Right ventricle myocardium inferior (tissue), 1 donor: ENCODE results near the gene CFAP92. TPM values are rescaled to one million over a fixed set of nuclear protein-coding genes. Genes with fewer than 3 reads are reported as not detected.
"Not testable (repeated sequence)": the region's sequence is repeated elsewhere in the genome, so short reads cannot be mapped to it uniquely, and the experiment has no call there.

Source experiments
- ATAC-seq: fragments of 200-7000 bp; cut with Tn5 transposase; one replicate; pipeline ENCODE4 v1.9.1; 2020; ENCODE audit warnings: mild to moderate bottlenecking, moderate library complexity
- DNase-seq: peaks from one replicate; pipeline ENCODE4 v3.0.0; 2021; ENCODE audit errors: missing footprints
- intact Hi-C: fragments of 100-400 bp; cut with DNase I; formaldehyde crosslinking; loops from one replicate; pipeline ENCODE4 v1.11.0; 2022
- total RNA-seq: library from RNA; stranded (reverse); fragmentation: NEBNext Ultra II Directional; extraction: Animal tissue kit (Norgen Biotek cat#: 25700); gene quantifications from one replicate; pipeline ENCODE4 v1.2.1, GENCODE V29; 2021
- donor health status: DM: no; HTN: yes; CAD: no; lungs with severe emphysema.

Gene CFAP92
- total RNA-seq, 1 donor from 2014 or later, result 0.49 TPM

- ATAC-seq (no peak), DNase-seq (no peak)
- intact Hi-C loops, result no loop called here
Measured at GRCh38 chr3:128882719-128883118, 111.2 kb downstream of the CFAP92 start.

GRCh38 chr3:128881576-128881975 lies 112.3 kb downstream of the CFAP92 start:
- DNase-seq, result no peak
- no peak for ATAC-seq
- intact Hi-C loops, result no loop called here

GRCh38 chr3:128880455-128880854 lies 113.4 kb downstream of the CFAP92 start:
- ATAC-seq, intact Hi-C loops, DNase-seq: not testable (repeated sequence)

GRCh38 chr3:128879991-128880390 lies 113.9 kb downstream of the CFAP92 start:
- intact Hi-C loops, result loop anchor here (5.0 kb wide), 1 partner anchor 37 kb away; no protein-coding TSS in a partner anchor
- ATAC-seq (no peak), DNase-seq (no peak)

GRCh38 chr3:128879125-128879969 lies 114.5 kb downstream of the CFAP92 start, which contains the start of gene ACAD9:
Gene ACAD9, plus strand, starts transcription at chr3:128879620. Its CDS starts 72 bp downstream, at chr3:128879692.
- DNase-seq (peak; percentile 98), ATAC-seq (peak; percentile 98)
- intact Hi-C loops, result loop anchor here (5.0 kb wide), 1 partner anchor 38 kb away; no protein-coding TSS in a partner anchor

- no peak for DNase-seq
- intact Hi-C loops, result loop anchor here (5.0 kb wide), 1 partner anchor 39 kb away; no protein-coding TSS in a partner anchor
- ATAC-seq, result peak; percentile 33
Measured at GRCh38 chr3:128878556-128879124, 115.2 kb downstream of the CFAP92 start.

GRCh38 chr3:128878011-128878457 lies 115.8 kb downstream of the CFAP92 start:
- intact Hi-C loops, result loop anchor here (5.0 kb wide), 1 partner anchor 39 kb away; no protein-coding TSS in a partner anchor
- DNase-seq (no peak), ATAC-seq (no peak)

GRCh38 chr3:128875556-128876120 lies 118.2 kb downstream of the CFAP92 start:
- DNase-seq, result no peak
- no peak for ATAC-seq
- intact Hi-C loops, result loop anchor here (5.0 kb wide), 1 partner anchor 42 kb away; no protein-coding TSS in a partner anchor

- DNase-seq, result no peak
- intact Hi-C loops, result loop anchor here (5.0 kb wide), 1 partner anchor 43 kb away; no protein-coding TSS in a partner anchor
- ATAC-seq, result no peak
Measured at GRCh38 chr3:128874481-128875180, 119.2 kb downstream of the CFAP92 start.

- intact Hi-C loops, result no loop called here
- DNase-seq (no peak), ATAC-seq (no peak)
Measured at GRCh38 chr3:128873244-128874022, 120.4 kb downstream of the CFAP92 start.

- intact Hi-C loops, result no loop called here
- no peak for ATAC-seq
- DNase-seq, result no peak
Measured at GRCh38 chr3:128872744-128873143, 121.1 kb downstream of the CFAP92 start.

GRCh38 chr3:128872282-128872681 lies 121.6 kb downstream of the CFAP92 start:
- no peak for ATAC-seq

GRCh38 chr3:128870347-128870746 lies 123.5 kb downstream of the CFAP92 start:
- intact Hi-C loops, result no loop called here
- peak; percentile 13 for DNase-seq
- ATAC-seq, result no peak

More at GRCh38 chr3:128872282-128872681, 121.6 kb downstream of the CFAP92 start:
- intact Hi-C loops, result no loop called here
- DNase-seq, result no peak

GRCh38 chr3:128867200-128868125 lies 126.4 kb downstream of the CFAP92 start:
- no peak for ATAC-seq
- intact Hi-C loops, result no loop called here
- DNase-seq, result peak; percentile 26

- intact Hi-C loops, DNase-seq: not testable (repeated sequence)
- peak; percentile 51 for ATAC-seq
Measured at GRCh38 chr3:128864849-128865804, 128.7 kb downstream of the CFAP92 start.

GRCh38 chr3:128864351-128864811 lies 129.5 kb downstream of the CFAP92 start:
- intact Hi-C loops, result no loop called here
- ATAC-seq (peak; percentile 33), DNase-seq (no peak)
